ENCODE data around the gene NUP107. TPM values are rescaled to one million over a fixed set of nuclear protein-coding genes. Genes with fewer than 3 reads are reported as not detected.

Gene NUP107
- total RNA-seq, 1 donor = 53.1 TPM

DNA sequence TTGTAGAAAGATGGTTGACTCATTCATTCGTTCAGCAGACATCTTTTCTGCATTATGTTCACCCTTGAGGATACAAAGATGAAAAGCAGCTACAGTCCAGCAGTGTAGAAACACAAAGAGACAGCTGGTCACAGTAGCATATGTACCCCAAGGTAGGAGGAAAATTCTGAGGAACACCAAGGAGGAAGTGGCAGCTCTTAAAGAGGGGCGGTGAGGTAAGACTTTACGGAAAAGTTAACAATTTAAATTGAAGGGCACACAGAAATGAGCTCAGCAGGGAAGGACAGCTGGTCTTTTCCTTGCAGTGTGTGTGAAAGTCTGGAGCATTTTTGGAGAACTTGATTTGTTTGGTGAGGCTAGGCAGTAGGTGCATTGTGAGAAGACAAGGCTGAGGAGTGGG is 62.7 kb downstream of the NUP107 start:
- DNase-seq (ENCODE audit: low read depth) = no peak
- TF ChIP-seq, protein P1, sequence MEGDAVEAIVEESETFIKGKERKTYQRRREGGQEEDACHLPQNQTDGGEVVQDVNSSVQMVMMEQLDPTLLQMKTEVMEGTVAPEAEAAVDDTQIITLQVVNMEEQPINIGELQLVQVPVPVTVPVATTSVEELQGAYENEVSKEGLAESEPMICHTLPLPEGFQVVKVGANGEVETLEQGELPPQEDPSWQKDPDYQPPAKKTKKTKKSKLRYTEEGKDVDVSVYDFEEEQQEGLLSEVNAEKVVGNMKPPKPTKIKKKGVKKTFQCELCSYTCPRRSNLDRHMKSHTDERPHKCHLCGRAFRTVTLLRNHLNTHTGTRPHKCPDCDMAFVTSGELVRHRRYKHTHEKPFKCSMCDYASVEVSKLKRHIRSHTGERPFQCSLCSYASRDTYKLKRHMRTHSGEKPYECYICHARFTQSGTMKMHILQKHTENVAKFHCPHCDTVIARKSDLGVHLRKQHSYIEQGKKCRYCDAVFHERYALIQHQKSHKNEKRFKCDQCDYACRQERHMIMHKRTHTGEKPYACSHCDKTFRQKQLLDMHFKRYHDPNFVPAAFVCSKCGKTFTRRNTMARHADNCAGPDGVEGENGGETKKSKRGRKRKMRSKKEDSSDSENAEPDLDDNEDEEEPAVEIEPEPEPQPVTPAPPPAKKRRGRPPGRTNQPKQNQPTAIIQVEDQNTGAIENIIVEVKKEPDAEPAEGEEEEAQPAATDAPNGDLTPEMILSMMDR (IDR thresholded peaks at IDR 0.05; ENCODE audit: insufficient read depth, low read depth, low read length) = no peak
- no peak overlapping the region for H3K4me3 ChIP-seq (ENCODE audit: low read depth, low read length)

DNA sequence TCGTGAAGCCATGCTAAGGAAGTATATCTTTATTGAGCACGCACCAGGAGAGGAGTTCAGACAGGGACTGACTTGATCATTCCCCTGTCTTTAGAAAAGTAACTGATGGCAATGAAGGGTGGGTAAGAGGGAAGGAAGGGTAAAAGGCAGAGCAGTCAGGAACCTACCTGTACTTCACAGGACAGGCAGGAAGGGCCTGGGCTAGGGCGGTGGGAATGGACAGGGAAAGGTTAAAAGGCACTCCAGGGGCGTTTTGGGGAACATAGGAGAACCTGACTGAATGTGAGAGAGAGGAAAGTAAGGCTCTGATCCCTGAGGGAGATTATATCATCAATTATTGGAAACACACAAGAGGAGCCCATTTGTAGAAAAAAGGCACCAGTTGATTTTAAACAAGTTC is 63.1 kb downstream of the NUP107 start:
- DNase-seq (ENCODE audit: low read depth) = no peak
- TF ChIP-seq, protein P1 (IDR thresholded peaks at IDR 0.05; ENCODE audit: insufficient read depth, low read depth, low read length) = no peak

DNA sequence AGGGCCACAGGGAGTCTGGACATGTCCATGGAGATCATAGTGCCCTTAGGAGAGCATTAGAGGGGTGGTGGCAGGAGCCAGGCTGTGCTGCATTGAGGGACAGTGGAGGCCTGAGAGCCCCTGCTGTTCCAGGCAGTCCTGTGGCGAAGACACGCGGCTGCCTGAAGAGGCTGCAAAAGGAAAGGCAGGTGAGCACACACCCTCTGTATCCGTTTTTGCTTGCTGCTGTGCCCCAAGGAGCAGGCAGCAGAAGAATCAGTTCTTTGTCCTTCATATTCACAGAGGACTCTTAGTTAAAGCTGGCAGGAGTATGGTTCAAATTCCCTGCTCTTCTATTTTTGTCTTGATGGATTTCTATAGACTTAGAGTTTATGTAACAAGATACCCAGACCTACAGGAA is 63.7 kb downstream of the NUP107 start:
- TF ChIP-seq, protein P1 (IDR thresholded peaks at IDR 0.05; ENCODE audit: insufficient read depth, low read depth, low read length) = no peak
- DNase-seq (ENCODE audit: low read depth) = no peak

More for the DNA sequence above, 63.1 kb downstream of the NUP107 start:
- H3K4me3 ChIP-seq (ENCODE audit: low read depth, low read length) = no peak overlapping the region

DNA sequence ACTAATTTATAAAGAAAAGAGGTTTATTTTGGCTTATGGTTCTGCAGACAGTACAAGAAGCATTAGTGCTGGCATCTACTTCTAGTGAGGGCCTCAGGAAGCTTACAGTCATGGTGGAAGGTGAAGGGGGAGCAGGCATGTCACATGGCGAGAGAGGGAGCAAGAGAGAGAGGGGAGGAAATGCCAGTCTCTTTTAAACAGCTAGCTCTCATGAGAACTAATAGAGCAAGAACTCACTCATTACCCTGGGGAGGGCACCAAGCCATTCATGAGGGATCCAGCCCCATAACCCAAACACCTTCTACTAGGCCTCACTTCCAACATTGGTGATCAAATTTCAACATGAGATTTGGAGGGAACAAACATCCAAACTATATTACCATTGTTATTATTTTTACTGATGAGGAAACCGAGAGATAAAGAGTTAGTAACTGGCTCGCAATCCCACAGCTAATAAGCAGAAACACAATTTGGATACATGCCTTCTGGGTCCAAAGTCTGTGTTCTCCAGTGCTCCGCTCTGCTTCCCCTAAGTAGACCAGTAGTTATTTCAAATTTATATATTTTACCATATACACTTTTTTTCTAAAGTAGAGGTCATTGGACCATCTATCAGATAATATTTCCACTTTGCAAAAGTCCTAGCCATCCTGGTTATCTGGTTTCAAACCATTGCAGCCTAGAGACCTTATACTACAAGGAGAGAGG is 68.9 kb downstream of the NUP107 start:
- TF ChIP-seq, protein P1 (IDR thresholded peaks at IDR 0.05; ENCODE audit: insufficient read depth, low read depth, low read length) = no peak
- DNase-seq (ENCODE audit: low read depth) = no peak
- no peak overlapping the region for H3K4me3 ChIP-seq (ENCODE audit: low read depth, low read length)

More for the DNA sequence above, 63.7 kb downstream of the NUP107 start:
- H3K4me3 ChIP-seq (ENCODE audit: low read depth, low read length) = no peak overlapping the region

DNA sequence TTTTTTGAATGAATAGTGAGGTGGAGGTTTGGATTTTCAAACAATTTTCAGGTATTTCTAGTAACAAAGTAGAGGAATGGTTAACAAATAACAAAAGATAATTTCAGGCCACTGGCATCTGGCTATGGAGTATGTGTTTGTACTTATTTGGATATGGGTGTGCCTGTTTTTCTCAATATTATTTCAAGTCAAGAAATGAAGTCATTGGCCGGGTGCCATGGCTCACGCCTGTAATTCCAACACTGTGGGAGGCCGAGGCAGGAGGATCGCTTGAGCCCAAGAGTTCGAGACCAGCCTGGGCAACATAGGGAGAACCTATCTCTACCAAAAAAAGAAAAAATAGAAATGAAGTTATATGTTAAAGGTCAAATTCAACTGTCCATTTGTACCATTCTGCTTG is 73.1 kb downstream of the NUP107 start:
- TF ChIP-seq, protein P1 (IDR thresholded peaks at IDR 0.05; ENCODE audit: insufficient read depth, low read depth, low read length) = no peak
- no peak for DNase-seq (ENCODE audit: low read depth)
- H3K4me3 ChIP-seq (ENCODE audit: low read depth, low read length) = no peak overlapping the region

DNA sequence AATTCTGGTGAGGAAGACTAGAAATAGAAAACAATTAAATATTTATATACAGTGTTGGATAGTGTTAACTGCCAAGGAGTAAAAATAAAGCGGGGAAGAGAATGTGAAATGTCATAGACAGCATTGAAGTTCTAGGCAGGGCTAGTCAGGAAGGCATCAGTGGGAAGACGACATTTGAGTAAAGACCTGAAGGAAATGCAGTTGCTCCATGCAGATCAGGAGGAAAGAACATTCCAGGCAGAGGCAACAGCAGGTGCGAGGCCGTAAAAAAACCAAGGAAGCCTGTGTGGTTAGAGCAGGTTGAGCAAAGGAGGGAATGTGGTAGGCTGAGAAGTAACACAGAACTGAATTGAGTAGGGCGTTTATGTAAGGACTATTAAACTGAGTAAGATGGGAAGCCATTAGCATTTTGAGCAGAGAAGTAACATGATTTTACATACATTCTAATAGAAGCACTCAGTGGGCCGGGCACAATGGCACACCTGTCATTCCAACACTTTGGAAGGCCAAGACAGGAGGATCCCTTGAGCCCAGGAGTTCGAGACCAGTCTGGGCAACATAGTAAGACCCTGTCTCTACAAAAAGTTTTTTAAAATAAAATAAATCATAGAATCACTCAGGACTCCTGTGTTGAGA is 74.1 kb downstream of the NUP107 start:
- H3K4me3 ChIP-seq (ENCODE audit: low read depth, low read length) = no peak overlapping the region
- TF ChIP-seq, protein P1 (IDR thresholded peaks at IDR 0.05; ENCODE audit: insufficient read depth, low read depth, low read length) = no peak
- DNase-seq (ENCODE audit: low read depth) = no peak

Measured in fibroblast of villous mesenchyme (primary cell).